ENCODE results near the gene RPTOR. TPM values are rescaled to one million over a fixed set of nuclear protein-coding genes. Genes with fewer than 3 reads are reported as not detected.

Gene RPTOR
- polyA plus RNA-seq, 2 donors, result 7.1 to 10.5 TPM

GRCh38 chr17:80631142-80632045, 86.8 kb downstream of the RPTOR start:
- Histone ChIP-seq H3K36me3 (ENCODE audit: control insufficient read depth in 2 of 2, insufficient read depth in 2 of 2, low read length in 1 of 2) (peaks cover 4% of the 10 kb centered on the region in 2 donors), H3K4me1 (ENCODE audit: control insufficient read depth in 2 of 2, insufficient read depth in 2 of 2, low read length in 1 of 2) (no peaks in the 10 kb centered on the region), H3K27me3 (ENCODE audit: control insufficient read depth in 1 of 2, insufficient read depth in 2 of 2, low read length in 2 of 2) (no peaks in the 10 kb centered on the region), H3K4me3 (ENCODE audit: low read depth in 1 of 2, low read length in 2 of 2) (no peak overlapping the region), H3K27ac (ENCODE audit: low read depth in 2 of 2, low read length in 1 of 2) (no peak overlapping the region), H3K9me3 (ENCODE audit: control insufficient read depth in 2 of 2, insufficient read depth in 1 of 2, low read depth in 1 of 2, low read length in 1 of 2) (no peaks in the 10 kb centered on the region)
- WGBS, 2 donors, result 91 to 94% methylated on average over 10 of the region's 10 CpGs

DNA sequence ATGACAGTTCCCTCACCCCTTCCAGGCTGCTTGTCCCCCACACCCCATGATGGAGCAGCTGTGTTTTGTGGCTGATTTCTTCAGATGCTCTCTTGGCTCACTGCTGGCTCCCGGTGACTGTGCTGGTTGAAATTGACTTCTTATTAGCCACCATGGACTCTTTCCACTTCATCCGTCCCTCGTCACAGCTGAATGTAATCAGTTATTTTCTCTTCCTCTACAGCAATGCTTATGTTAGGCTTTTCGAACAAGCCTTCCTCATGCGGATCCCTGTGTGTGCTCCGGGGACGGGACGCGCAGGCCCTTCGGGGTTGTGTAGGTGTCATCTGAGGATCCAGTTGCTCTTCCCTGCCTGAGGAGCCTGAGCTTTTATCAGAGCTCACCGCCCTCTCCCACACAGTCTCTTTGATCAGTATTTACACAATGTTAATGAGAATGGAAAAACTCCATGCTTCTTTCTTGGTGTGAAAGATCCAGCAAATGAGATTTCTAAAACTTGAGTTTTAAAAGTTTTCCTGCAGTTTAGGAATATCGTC, 87.5 kb downstream of the RPTOR start:
- Histone ChIP-seq H3K9me3 (ENCODE audit: control insufficient read depth in 2 of 2, insufficient read depth in 1 of 2, low read depth in 1 of 2, low read length in 1 of 2) (no peaks in the 10 kb centered on the region), H3K36me3 (ENCODE audit: control insufficient read depth in 2 of 2, insufficient read depth in 2 of 2, low read length in 1 of 2) (peaks cover under 1 to 4% of the 10 kb centered on the region in 2 donors), H3K4me3 (ENCODE audit: low read depth in 1 of 2, low read length in 2 of 2) (no peak overlapping the region), H3K27ac (ENCODE audit: low read depth in 2 of 2, low read length in 1 of 2) (no peak overlapping the region), H3K27me3 (ENCODE audit: control insufficient read depth in 1 of 2, insufficient read depth in 2 of 2, low read length in 2 of 2) (no peaks in the 10 kb centered on the region), H3K4me1 (ENCODE audit: control insufficient read depth in 2 of 2, insufficient read depth in 2 of 2, low read length in 1 of 2) (no peaks in the 10 kb centered on the region)
- 73 to 74% methylated on average over 12 of the region's 12 CpGs for WGBS, 2 donors

GRCh38 chr17:80633207-80633606, 88.6 kb downstream of the RPTOR start:
- Histone ChIP-seq H3K4me1 (ENCODE audit: control insufficient read depth in 2 of 2, insufficient read depth in 2 of 2, low read length in 1 of 2) (no peaks in the 10 kb centered on the region), H3K27me3 (ENCODE audit: control insufficient read depth in 1 of 2, insufficient read depth in 2 of 2, low read length in 2 of 2) (no peaks in the 10 kb centered on the region), H3K36me3 (ENCODE audit: control insufficient read depth in 2 of 2, insufficient read depth in 2 of 2, low read length in 1 of 2) (peaks cover 0 to 4% of the 10 kb centered on the region in 2 donors), H3K9me3 (ENCODE audit: control insufficient read depth in 2 of 2, insufficient read depth in 1 of 2, low read depth in 1 of 2, low read length in 1 of 2) (no peaks in the 10 kb centered on the region), H3K27ac (ENCODE audit: low read depth in 2 of 2, low read length in 1 of 2) (no peak overlapping the region), H3K4me3 (ENCODE audit: low read depth in 1 of 2, low read length in 2 of 2) (no peak overlapping the region)
- WGBS, 2 donors, result 94 to 95% methylated on average over 19 of the region's 19 CpGs

- peaks cover 0 to 4% of the 10 kb centered on the region in 2 donors for H3K36me3 ChIP-seq (ENCODE audit: control insufficient read depth in 2 of 2, insufficient read depth in 2 of 2, low read length in 1 of 2)
- no peaks in the 10 kb centered on the region for H3K27me3 ChIP-seq (ENCODE audit: control insufficient read depth in 1 of 2, insufficient read depth in 2 of 2, low read length in 2 of 2)
- H3K4me1 ChIP-seq (ENCODE audit: control insufficient read depth in 2 of 2, insufficient read depth in 2 of 2, low read length in 1 of 2), result no peaks in the 10 kb centered on the region
- no peak overlapping the region for H3K27ac ChIP-seq (ENCODE audit: low read depth in 2 of 2, low read length in 1 of 2)
- H3K4me3 ChIP-seq (ENCODE audit: low read depth in 1 of 2, low read length in 2 of 2), result no peak overlapping the region
- 84 to 90% methylated on average over 24 of the region's 24 CpGs for WGBS, 2 donors
- H3K9me3 ChIP-seq (ENCODE audit: control insufficient read depth in 2 of 2, insufficient read depth in 1 of 2, low read depth in 1 of 2, low read length in 1 of 2), result no peaks in the 10 kb centered on the region
Measured at GRCh38 chr17:80633994-80634566, 89.4 kb downstream of the RPTOR start.

DNA sequence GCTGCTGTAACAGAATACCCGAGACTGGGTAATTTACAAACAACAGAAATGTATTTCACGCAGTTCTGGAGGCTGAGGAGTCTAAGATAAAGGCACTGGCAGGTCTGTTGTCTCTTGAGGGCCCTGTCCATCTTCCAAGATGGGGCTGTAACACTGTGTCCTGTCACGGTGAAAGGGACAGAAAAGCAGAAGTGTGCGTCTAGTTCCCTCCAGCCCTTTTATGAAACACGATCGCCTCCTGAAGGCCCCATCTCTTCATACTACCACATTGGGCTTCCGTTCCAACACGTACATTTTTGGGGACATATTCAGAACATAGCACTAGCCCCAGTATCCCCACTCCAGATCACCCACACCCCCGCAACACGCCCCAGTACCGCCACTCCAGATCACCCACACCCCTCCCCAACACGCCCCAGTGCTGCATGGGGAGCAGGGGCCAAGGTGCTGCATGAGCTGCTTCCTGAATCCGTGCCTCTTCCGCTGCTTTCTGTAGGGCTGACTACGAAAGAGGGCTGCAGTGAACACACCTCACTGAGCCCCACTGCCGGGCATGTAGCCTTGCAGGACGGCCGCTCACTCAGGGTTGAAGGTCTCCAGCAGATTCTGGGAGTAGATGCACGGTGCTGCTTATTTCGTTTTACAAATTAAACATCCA, 91.9 kb downstream of the RPTOR start:
- H3K4me1 ChIP-seq (ENCODE audit: control insufficient read depth in 2 of 2, insufficient read depth in 2 of 2, low read length in 1 of 2), result peaks cover 2 to 3% of the 10 kb centered on the region in 2 donors
- H3K27ac ChIP-seq (ENCODE audit: low read depth in 2 of 2, low read length in 1 of 2), result no peak overlapping the region
- no peaks in the 10 kb centered on the region for H3K36me3 ChIP-seq (ENCODE audit: control insufficient read depth in 2 of 2, insufficient read depth in 2 of 2, low read length in 1 of 2)
- no peaks in the 10 kb centered on the region for H3K9me3 ChIP-seq (ENCODE audit: control insufficient read depth in 2 of 2, insufficient read depth in 1 of 2, low read depth in 1 of 2, low read length in 1 of 2)
- 94% methylated on average over 20 of the region's 20 CpGs for WGBS, 2 donors
- no peaks in the 10 kb centered on the region for H3K27me3 ChIP-seq (ENCODE audit: control insufficient read depth in 1 of 2, insufficient read depth in 2 of 2, low read length in 2 of 2)
- H3K4me3 ChIP-seq (ENCODE audit: low read depth in 1 of 2, low read length in 2 of 2), result no peak overlapping the region

GRCh38 chr17:80637048-80637781, 92.6 kb downstream of the RPTOR start:
- Histone ChIP-seq H3K4me1 (ENCODE audit: control insufficient read depth in 2 of 2, insufficient read depth in 2 of 2, low read length in 1 of 2) (peaks cover 2 to 3% of the 10 kb centered on the region in 2 donors), H3K27ac (ENCODE audit: low read depth in 2 of 2, low read length in 1 of 2) (no peak overlapping the region), H3K27me3 (ENCODE audit: control insufficient read depth in 1 of 2, insufficient read depth in 2 of 2, low read length in 2 of 2) (no peaks in the 10 kb centered on the region), H3K36me3 (ENCODE audit: control insufficient read depth in 2 of 2, insufficient read depth in 2 of 2, low read length in 1 of 2) (no peaks in the 10 kb centered on the region), H3K4me3 (ENCODE audit: low read depth in 1 of 2, low read length in 2 of 2) (no peak overlapping the region), H3K9me3 (ENCODE audit: control insufficient read depth in 2 of 2, insufficient read depth in 1 of 2, low read depth in 1 of 2, low read length in 1 of 2) (no peaks in the 10 kb centered on the region)
- WGBS, 2 donors, result 80 to 81% methylated on average over 17 of the region's 17 CpGs

DNA sequence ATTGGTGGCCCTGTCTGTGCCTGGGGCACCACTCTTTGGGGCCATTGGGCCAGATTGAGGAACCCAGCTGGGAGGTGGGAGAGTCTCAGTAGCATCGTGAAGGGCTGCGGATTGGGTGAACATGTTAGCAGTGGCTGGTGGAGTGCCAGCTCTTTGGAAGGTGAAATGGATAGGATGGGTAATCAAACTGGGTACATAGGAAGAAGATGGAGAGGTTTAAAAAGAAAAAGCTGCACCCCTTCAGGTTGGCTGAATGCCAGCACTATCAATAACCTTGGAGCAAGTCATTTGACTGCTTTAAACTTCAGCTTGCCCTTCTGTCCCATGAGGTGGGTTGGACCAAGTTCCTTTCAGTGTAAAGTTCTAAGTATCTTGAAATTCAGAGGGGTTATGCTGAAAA, 95.0 kb downstream of the RPTOR start:
- H3K36me3 ChIP-seq (ENCODE audit: control insufficient read depth in 2 of 2, insufficient read depth in 2 of 2, low read length in 1 of 2), result no peaks in the 10 kb centered on the region
- peaks cover 0 to 3% of the 10 kb centered on the region in 2 donors for H3K9me3 ChIP-seq (ENCODE audit: control insufficient read depth in 2 of 2, insufficient read depth in 1 of 2, low read depth in 1 of 2, low read length in 1 of 2)
- H3K27me3 ChIP-seq (ENCODE audit: control insufficient read depth in 1 of 2, insufficient read depth in 2 of 2, low read length in 2 of 2), result no peaks in the 10 kb centered on the region
- H3K4me3 ChIP-seq (ENCODE audit: low read depth in 1 of 2, low read length in 2 of 2), result no peak overlapping the region
- H3K4me1 ChIP-seq (ENCODE audit: control insufficient read depth in 2 of 2, insufficient read depth in 2 of 2, low read length in 1 of 2), result peaks cover 2 to 3% of the 10 kb centered on the region in 2 donors
- 93 to 94% methylated on average over 2 of the region's 2 CpGs for WGBS, 2 donors
- no peak overlapping the region for H3K27ac ChIP-seq (ENCODE audit: low read depth in 2 of 2, low read length in 1 of 2)

DNA sequence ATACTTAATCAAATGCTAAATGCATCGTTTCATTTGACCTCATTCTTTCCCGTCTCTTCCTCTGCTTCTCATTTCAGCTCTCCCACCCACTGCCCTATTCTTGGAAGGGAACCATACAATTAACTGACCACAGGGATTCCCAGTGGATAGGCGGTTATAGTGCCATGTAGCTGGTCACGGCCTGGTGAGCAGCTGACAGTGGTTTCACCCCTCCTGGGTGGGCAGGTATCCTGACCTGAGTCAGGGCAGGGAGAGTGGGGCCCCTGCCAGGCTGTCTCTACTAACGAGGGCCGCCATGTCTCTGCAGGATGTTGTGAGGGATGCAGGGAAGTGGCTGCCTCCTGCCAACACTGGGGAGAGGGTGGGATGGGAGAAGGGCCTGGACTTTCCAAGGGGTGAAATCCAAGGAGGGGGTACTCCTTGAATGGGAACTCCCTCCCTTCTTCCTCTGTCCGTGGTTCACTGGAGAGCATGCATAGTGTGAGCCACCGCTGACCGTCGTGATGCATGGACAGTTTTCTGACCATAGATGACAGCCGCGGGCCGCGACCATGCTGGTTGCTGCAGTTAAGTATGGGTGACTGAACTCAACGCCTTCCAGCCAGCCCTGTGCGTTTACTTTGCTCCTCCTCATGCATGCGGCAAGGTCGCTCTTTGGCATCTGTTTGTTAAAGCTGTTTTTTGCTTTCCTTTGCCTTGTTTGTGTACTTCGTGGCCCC, 95.9 kb downstream of the RPTOR start:
- Histone ChIP-seq H3K4me1 (ENCODE audit: control insufficient read depth in 2 of 2, insufficient read depth in 2 of 2, low read length in 1 of 2) (peaks cover 2 to 3% of the 10 kb centered on the region in 2 donors), H3K9me3 (ENCODE audit: control insufficient read depth in 2 of 2, insufficient read depth in 1 of 2, low read depth in 1 of 2, low read length in 1 of 2) (peaks cover 0 to 3% of the 10 kb centered on the region in 2 donors), H3K4me3 (ENCODE audit: low read depth in 1 of 2, low read length in 2 of 2) (no peak overlapping the region), H3K27ac (ENCODE audit: low read depth in 2 of 2, low read length in 1 of 2) (no peak overlapping the region), H3K36me3 (ENCODE audit: control insufficient read depth in 2 of 2, insufficient read depth in 2 of 2, low read length in 1 of 2) (no peaks in the 10 kb centered on the region), H3K27me3 (ENCODE audit: control insufficient read depth in 1 of 2, insufficient read depth in 2 of 2, low read length in 2 of 2) (no peaks in the 10 kb centered on the region)
- 96% methylated on average over 19 of the region's 19 CpGs for WGBS, 2 donors
